HPDE6-E6E7 (cell line): Measurements from ENCODE around the gene CCDC137.
"Not testable (repeated sequence)": the region's sequence is repeated elsewhere in the genome, so short reads cannot be mapped to it uniquely, and the experiment has no call there.

Experiments
- DNase-seq: peaks from one replicate; pipeline ENCODE4 v3.0.0; 2011; ENCODE audit warnings: missing footprints; ENCODE audit errors: extremely low spot score

The CCDC137 gene

DNA sequence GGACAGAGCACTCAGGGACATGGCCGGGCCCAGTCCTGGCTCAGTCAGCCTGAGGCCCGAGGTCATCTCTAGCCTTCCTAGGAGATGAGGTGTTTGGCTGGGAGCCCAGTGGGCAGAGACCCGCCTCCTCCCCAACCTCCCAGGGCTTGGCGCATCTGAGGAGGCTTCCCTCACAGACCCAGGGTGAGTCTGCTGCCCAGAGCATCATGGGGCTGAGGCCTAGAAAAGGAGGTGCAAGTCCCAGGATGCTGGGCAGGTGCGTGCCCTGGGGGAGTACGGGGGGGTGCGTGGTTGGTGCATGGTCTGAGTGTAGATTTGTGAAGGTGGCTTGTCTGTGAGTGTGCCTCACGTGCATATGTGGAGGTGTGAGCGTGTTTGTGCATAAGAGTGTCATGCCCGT lies 14.8 kb upstream of the CCDC137 start:
- DNase-seq: peak; percentile 70

DNA sequence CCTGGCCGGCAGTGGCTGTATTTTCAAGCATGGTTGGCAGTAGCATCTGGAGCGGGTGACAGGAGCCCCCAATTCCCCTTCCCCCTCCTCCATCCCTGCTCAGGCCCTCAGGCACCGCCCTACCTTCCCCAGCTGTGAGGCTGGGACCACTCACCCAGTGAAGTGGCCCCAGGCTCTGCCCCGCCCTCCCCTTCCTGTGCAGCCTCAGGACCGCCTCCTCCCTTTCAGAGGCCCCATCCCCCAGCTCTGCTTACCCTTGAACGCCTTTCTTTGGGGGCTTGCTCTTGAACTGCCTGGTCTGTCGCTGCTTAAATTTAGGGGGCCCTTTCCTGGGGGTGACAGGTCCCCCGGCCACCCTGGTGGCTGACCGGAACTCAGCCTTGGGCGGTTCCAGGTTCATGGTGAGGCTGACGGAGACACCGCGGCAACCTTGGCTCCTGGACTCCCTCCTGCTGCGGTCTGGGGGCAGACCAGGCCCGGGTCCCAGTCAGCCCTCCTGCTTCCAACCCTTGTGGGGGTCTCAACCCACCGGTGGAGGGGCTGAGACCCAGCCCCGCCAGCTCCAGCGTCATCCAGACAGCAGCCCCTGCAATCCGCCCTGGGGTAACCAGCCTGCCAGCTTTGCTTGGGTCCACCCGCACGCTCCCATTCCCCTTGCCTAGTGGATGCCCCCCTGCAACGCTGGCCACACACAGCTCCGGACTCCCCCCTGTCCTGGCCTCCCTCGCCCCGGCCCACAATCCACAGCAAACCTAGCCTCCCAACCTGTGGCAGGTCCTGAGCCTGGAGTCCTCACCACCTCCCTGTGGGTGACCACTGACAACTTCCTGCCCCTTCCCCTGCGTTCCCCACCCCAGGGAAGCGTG lies 13.4 kb upstream of the CCDC137 start:
- no peak for DNase-seq

DNA sequence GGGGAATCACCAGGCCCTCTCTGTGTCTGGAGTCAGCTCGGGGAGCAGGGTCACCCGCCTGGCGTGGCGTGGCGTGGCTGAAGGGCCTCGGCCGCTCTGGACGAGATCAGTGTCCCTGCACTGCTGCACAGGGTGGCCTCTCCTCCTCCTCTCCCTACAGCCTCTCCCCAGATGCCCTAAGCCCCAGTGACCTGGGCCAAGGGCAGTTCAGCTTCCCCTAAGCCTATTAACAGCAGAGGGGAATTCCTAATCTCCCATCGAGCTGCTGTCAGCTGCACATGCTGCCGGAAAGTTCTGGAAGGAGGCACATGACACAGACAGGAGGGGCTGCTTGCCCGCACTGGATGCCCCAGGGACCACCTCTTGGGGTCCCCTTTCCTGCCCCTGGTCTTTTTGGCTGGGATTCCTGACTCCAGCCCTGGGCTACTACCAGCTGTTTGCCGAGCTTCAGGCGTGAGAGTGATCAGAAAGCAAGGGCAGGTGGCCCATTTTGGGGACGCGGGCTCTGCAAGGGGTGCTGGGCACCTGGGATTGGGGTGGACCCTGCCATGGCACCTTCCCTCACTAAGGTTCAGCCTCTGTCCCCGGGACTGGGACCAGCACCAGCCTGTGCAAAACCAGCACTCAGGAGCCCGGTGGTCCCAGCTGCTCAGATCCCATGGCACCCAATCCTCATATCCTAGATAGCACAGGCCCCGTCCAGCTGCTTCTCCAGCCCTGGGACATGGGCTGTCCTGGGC lies 11.0 kb upstream of the CCDC137 start:
- DNase-seq: no peak

DNA sequence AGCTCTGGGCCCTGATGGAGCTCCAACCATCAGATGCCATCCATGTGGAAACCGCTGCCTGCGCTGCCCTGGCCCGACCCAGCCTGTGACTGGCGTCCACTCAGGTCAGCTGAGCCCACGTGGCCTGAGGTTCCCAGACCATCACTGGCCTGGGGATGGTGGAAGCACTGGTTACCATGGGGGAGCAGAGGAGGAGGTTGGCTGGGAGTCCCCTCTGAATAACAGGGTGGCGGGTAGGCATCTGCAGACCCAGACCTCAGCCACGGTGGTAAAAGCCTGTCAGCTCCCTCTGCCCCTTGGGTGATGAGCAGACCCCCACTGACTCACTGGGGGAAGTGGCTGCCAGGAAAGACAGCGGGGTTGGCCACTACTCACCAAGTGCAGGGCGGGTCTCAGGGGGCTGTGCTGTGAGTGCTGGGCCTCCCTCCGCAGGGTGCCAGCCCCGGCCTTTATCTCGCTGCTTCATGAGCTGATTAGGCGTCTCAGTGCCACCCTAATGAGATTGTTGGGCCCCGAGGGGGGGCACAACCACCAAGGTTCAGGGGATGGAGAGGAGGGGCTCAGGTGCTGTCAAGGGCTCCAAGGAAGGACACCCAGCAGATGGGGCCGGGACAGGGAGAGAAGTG lies 10.3 kb upstream of the CCDC137 start, which contains the start of gene PDE6G:
Gene PDE6G, minus strand, starts transcription at position 425 of the 626 bp plus-strand sequence. CDS start 3,237 bp downstream, outside the sequence.
- no peak for DNase-seq

DNA sequence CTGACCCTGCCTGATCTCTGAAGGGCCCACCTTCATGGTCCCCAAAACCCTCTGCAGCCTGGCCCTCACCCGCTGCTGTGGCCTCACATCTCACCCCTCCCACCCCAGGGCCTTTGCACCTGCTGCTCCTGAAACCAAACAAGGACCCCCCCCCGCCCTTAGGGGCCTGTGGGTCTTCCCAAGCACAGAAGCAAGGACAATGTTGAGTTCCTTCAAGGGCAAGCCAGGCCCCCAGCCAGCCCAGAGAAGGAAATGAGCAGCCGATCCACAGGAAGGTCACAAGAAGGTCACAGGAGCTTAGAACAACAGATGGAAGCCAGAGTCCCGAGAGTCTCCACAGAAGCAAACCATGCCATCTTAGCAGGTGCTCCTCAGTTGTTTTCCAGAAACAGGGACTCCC lies 9.7 kb upstream of the CCDC137 start:
- no peak for DNase-seq

DNA sequence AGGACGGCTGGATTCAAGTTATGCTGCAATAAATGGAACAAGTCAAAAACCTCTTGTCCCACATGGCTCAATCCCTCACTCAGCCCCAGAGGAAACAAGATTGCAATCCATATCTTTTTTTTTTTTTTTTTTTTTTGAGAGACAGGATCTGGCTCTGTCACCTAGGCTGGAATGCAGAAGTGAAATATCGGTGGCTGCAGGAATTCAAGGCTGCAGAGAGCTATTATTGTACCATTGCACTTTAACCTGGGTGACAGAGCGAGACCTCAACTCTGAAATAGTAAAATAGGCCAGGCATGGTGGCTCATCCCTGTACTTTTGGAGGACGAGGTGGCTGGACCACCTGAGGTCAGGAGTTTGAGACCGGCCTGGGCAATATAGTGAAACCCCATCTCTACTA lies 7.5 kb upstream of the CCDC137 start:
- no peak for DNase-seq

DNA sequence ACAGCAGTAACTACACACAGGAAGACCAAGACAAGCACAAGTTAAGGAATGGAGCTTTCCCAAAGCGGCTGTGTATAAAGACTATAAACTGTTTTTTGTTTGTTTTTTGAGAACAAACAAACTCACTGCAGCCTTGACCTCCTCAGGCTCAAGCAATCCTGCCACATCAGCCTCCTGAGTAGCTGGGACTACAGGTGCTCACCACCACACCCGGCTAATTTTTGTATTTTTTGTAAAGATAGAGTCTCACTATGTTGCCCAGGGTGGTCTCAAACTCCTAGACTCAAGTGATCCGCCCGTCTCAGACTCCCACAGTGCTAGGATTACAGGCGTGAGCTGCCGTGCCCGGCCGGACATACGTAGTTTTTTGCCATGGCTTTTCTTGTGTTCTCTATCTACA lies 6.1 kb upstream of the CCDC137 start:
- no peak for DNase-seq

DNA sequence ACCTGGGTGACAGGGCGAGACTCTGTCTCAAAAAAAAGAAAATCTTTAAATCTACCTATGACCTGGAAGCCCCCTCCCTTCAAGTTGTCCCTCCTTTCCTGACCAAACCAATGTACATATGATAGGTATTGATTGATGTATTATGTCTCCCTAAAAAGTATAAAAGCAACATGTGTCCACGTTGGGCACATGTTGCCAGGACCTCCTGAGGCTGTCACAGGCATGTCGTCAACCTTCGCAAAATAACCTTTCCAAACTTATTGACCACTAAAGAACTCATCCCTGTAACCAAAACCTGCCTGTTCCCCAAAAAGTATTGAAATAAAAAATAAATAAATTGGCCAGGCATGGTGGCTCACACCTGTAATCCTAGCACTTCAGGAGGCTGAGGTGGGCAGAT lies 4.5 kb upstream of the CCDC137 start:
- no peak for DNase-seq

DNA sequence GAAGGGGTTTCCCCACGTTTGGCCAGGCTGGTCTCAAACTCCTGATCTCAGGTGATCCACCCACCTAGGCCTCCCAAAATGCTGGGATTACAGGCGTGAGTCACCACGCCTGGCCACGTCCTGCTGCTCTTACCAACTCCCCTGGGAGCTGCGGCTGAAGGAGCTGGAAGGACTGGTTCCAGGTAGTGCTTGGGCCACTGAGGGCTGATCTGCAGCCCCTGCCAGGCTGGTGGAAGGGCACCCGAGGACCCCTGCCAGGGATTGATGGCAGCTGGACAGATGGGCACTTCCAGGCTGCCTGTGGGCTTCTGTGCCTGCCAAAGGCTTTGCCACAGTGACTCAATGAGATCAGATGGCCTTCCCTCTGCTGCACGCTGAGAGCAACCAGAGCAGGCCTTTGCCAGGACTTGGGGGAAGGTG lies 2.5 kb upstream of the CCDC137 start:
- no peak for DNase-seq

DNA sequence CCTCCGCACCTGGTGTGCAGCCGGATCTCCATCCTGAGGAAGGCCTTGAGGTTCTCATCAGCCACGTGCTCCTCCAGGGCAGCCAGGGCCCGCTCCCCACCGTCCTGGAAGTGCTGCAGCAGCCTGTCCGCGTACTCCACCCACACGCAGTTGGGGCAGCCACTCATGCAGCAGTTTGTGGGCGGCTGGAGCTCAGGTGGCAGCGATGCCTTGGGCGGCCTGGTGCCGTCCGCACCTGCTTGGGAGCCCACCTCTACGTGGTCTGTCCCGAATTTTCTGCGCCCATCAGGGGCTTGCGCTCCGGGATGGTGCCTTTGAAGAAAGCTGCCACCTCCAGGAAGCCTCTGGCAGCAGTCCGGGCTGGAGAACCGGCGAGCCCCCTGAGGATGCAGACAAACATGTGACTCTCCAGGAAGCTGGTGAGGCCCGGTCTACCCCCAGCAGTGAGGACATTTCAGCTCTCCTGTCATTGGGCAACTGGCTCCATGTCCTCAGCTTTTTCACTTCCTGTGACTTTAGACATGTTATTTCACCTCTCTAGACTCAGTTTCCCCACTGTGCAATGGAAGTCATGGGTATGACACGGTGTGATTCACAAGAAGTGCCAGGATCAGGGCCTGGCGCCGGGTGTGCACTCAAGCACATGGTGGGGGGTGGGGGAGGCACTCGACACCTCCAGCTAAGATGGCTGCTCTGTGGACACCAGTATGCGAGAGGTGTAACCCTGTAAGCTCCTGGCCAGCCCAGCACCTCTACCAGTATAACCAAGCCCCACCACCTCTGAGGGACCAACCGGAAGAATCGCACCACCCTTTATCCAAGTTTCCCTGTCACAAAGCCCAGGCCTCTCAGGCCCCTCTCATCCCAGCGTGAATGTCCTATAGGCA lies 1.1 kb upstream of the CCDC137 start:
- no peak for DNase-seq

DNA sequence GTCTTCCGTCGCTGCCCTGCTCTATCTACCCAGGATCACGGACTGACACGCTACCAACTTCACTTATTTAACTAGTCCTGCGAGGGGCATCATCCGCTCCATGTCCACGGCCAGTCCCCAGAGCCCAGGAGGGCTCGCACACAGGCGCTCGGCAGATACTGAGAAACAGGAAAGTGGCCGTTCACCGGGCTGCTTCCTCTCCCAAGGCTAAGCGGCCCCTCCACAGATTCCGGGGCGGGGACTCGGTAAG lies 520 bp upstream of the CCDC137 start:
- DNase-seq: no peak

DNA sequence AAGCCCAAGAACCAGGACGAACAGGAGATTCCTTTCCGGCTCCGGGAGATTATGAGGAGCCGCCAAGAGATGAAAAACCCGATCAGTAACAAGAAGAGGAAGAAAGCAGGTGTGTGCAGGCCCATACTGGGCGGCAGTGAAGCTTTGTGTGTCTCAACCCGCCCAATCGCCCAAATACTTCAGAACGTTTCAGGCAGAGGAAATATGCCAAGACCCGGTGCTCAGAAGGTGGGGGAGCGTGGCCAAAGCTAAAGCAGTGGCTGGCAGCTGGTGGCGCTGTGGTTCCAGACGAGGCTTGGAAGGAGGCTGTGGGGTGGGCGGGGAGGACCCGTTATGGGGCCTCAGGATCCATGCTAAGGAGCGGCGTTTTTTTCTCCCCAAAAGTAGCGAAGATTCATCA lies 1.2 kb downstream of the CCDC137 start:
- DNase-seq: no peak

DNA sequence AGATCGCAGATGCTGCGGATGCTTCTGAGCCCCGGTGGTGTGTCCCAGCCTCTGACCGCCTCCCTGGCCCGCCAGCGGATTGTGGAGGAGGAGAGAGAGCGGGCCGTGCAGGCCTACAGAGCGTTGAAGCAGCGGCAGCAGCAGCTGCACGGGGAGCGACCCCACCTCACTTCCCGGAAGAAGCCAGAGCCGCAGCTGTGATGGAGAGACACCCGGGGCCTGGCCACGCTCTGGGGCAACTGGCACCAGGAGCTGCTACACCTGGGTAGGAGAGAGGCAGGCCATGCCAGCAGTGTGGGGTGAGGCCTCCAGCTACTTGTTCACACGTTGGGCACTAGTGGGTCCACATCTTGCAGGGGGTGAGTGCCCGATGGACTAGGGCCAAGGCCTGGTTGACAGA lies 6.0 kb downstream of the CCDC137 start:
- no peak for DNase-seq

DNA sequence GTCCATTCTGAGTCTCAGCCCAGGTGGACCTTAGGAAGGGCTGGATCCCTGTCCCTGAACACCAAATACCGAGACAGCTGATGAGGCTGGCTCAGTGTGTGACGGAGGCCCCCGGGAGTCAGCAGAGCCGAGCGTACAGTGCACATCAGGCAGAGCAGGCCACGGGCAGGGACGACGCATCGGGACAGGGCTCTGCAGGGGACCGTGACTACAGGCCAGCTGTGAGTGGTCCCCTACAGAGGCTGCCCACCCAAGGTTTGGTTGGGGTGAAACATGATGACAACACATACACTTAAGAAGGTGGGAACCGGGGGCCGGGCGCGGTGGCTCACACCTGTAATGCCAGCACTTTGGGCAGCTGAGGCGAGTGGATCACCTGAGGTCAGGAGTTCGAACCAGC lies 6.4 kb downstream of the CCDC137 start:
- DNase-seq: no peak

DNA sequence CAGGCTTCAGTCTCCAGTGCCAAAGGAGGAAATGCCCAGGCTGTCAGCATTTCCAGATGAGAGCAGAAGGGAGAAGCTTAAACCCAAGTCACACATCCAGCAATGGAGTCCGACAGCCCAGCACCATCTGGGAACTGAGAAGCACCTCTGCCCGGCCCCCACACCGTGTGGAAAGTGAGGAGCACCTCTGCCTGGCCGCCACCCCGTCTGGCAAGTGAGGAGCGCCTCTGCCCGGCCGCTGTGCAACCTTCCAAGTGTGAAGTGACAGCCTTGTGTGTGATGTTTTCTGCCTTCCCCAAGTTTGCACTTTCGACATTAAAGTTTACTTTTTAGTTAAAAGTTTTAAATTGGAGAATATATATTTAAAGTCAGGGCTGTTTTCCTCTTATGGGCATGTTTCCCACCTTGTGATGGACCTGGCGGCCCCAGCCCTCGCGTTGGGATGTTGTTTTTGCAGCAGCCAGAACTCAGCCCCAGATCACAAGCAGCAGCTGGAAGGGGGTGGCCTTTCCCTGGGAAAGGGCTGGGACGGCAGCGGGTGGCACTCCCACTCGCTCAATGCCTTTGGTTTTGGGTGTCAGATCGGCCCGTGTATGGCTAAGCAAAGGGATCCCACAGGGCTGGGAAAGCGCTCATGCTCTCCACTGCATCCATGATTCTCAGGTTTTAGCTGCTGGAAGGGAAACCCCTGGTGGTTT lies 7.2 kb downstream of the CCDC137 start:
- DNase-seq: no peak

DNA sequence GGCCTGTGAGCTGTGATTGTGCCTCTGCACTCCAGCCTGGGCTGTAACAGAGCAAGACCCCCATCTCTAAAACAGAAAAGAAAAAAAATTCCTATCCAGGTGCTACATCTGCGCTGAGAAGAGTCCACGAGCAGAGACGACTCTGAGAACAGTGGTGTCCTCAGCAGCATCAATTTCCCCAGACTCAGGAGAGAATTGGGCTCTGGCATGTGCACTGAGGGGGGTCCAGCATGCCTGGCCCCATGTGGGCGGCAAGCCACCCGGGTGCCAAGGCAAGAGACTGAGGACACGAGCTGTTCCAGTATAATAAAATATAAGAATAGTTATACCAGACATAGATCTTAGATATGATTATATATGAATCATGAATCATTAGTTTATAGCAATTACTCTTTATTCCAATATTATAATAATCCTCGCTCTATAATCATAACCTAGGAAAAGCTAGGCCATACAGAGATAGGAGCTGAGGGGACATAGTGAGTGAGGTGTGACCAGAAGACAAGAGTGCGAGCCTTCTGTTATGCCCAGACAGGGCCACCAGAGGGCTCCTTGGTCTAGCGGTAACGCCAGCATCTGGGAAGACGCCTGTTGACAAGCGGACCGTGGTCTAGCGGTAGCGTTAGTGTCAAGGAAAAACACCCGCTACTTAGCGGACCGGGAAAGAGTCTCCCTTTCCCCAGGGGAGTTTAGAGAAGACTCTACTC lies 9.1 kb downstream of the CCDC137 start:
- not testable (repeated sequence) for DNase-seq

DNA sequence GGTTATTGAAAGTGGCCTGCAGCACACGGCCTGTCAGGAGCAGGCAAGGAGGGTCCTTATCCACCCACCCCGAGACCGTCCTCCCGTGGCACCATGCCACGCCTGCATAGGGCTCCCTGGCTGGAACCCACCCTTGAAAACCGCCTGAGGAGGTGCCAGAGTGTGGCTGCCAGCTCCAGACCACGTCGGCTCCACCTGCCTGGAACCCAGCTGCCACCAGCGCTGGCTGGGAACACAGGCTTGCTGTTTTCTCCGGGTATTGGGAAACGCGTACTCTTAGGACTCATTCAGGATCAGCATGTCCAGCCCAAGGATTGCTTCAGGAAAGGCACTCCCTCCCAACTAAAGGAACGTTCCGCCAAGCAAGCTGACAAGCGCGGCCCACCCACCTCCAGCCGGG lies 10.4 kb downstream of the CCDC137 start:
- no peak for DNase-seq

DNA sequence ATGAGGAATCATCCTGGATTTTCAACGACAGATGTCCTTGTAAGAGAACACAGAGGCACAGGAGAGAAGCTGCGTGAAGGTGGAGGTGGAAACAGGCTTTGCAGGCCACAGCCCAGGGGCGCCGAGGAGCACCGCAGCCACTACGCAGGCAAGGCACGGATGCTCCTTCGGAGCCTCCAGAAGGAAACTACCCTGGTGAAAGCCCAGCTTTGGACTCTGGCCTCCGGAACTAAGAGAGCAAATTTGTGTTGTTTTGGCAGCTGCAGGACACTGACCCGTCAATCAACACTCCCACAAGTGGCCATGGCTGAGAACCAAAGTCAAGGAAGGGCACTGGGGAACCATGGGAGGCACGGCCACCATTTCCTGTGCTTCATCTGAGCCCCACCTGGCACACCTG lies 13.6 kb downstream of the CCDC137 start:
- no peak for DNase-seq

DNA sequence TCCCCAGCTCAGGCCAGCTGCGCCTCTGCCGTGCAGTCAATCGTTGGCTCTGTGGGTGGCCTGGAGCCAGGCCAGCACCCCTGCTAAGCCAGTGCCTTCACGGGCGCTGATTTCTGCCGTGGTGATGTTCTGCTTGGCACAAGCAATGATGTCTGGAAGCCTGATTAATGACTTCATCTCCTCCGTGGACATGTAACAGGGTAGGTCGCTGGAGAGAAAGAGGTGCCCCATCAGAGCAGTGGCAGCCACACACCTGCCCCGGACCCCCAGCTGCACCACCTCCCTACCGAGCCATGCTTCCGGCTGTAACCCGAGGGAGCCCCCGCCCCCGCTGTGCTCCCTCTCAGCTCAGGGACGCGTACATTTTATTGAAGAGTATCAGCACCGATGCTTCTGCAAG lies 15.1 kb downstream of the CCDC137 start:
- DNase-seq: no peak

DNA sequence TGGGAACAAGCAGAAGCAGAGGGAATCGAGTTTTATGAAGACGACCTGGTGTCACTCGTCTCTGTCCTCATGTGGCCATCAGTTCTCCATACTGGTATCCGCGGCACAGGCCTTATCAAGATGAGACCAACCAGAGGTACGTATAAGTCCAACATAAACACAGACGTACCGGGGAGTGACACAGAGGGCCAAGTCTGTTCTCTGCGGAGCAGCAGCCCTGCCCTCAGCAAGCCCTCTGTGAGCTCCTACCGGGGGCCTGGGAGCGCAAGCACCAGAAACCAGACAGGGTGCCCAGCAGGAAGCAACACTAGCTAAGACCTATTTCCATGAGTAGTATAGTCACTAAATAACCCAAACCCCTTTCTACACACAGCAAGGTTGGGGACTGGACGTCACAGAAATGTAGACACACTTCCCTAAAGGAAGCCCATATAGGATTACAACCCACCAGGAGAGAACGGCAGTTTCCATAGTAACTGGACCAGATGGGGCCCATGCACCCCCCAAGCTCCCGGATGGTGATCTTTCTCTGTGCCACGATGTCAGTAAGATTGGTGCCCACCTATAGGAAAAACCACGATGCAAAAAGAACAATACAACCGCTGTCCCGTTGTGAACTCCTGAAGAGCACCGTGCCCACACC lies 16.1 kb downstream of the CCDC137 start:
- no peak for DNase-seq
